GM12801 (cell line): Measurements from ENCODE around the gene IPO11.

ENCODE experiments used
- TF ChIP-seq, protein P1 (sequence below): IDR thresholded peaks from one replicate; pipeline ENCODE4 v1.5.1; 2011; ENCODE audit warnings: control low read depth; ENCODE audit not compliant: insufficient read length; ENCODE audit errors: extremely low read depth

The IPO11 gene

DNA sequence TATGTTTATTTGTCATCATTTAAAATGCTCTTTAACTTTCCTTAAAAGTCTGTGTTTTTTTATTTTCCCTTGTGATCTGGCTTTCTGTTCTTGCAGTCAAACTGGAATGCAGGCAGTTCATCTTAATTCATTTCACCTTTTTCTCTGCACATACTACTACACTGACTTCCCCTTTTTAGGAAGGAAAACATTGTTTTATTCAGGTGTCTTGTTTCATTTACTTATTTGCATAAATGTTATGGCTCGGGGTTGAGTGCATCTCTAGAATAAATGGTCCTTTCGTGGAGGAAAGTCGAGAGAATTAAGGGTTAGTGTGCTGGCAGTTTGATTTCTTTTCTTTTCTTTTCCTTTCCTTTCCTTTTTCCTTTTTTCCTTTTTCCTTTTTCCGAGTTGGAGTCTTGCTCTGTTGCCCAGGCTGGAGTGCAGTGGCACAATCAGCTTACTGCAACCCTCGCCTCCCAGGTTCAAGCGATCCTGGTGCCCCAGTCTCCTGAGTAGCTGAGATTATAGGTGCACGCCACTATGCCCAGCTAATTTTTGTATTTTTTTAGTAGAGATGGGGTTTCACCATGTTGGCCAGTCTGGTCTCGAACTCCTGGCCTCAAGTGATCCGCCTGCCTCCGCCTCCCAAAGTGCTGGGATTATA lies 90.0 kb downstream of the IPO11 start:
- TF ChIP-seq, protein P1, sequence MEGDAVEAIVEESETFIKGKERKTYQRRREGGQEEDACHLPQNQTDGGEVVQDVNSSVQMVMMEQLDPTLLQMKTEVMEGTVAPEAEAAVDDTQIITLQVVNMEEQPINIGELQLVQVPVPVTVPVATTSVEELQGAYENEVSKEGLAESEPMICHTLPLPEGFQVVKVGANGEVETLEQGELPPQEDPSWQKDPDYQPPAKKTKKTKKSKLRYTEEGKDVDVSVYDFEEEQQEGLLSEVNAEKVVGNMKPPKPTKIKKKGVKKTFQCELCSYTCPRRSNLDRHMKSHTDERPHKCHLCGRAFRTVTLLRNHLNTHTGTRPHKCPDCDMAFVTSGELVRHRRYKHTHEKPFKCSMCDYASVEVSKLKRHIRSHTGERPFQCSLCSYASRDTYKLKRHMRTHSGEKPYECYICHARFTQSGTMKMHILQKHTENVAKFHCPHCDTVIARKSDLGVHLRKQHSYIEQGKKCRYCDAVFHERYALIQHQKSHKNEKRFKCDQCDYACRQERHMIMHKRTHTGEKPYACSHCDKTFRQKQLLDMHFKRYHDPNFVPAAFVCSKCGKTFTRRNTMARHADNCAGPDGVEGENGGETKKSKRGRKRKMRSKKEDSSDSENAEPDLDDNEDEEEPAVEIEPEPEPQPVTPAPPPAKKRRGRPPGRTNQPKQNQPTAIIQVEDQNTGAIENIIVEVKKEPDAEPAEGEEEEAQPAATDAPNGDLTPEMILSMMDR, result no peak

DNA sequence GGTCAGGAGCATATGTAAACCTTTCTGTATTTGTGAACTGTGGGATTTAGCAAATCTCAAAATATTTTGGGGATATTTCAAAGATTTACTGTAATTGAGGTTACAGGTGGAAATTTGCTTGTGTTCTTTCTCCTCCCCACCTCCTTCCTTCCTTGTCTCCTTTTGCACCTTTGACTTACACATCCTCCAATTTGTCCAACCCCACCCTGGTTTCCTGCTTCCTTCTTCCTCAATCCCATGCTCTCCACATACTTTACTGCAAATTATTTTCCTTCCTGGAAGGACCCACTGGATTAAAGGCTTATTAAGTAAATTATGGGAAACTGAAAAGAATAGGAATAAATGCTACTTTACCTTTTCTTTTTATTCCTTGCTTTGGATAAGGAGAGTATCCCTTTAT lies 91.6 kb downstream of the IPO11 start:
- TF ChIP-seq, protein P1, result no peak

DNA sequence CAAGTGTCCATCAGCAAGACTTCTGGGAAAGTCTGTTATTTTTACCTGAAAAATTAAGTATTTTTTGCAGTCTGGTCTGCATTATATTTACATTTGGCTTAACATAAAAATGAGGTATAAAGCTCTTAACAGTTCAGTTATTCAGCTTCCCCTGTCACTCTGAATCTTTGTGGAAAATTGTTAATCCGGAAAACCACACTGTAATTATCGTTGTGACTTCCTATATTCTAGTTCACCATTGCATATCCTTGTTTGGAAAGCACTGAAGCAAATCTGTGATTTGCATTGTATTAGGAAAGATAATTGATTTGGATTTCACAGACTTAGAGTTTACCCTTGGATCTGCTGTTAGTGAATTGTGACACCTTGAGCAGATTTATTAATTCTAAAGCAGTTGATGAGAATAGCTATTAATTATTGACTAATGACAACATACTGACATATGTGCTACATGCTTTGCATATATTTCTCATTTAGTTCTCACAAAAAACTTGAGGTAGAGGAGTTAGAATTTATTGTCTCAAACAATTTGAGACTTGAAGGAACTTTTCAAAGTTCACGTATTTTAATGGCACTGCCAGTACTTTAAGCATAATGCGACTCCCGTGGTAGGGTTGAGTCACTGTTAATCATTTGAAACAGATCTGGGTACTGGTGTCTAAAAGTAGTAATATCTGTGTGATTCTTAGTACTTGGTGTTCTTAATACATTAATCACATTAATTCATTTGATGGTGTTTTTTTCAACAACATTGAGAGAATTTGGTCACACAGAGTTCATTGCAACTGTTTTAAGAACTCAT lies 94.3 kb downstream of the IPO11 start:
- TF ChIP-seq, protein P1, result no peak

DNA sequence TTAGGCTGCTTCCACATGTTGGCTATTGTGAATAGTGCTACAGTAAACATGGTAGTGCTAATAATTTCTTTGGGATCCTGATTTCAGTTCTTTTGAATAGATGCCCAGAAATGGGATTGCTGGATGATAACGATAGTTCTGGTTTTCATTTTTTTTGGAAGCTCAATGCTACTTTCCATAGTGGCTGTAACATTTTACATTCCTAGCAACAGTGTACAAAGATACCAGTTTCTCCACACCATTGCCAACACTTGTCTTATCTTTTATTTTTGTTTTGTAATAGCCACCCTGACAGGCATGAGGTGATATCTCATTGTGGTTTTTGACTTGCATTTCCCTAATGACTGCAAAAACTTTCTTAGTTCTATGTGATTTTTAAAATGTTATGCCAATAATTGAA lies 97.2 kb downstream of the IPO11 start:
- TF ChIP-seq, protein P1, result no peak

DNA sequence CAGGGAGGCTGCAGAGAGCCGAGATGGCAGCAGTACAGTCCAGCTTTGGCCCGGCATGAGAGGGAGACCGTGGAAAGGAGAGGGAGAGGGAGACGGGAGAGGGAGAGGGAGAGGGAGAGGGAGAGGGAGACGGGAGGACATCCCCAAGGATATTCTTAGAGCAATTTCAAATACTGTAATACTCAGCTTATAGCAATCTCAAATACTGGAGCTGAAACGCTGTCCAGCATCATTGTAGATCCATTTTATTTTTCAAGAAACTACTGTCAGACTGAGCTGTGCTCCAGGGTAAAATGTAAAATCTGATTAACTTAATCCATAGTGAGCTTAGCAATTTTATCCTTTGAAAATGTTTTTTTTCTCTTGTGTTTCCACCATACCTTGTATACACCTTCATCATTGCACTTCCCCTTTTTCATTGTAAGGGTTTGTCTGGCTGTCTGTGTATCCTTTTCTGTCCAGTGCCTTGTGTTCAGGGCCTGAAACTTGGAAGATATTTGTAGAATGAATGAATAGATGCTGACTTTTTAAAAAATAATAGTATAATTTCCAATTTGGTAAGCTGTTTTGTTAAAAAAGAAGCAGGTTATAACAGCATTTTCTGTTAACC lies 102.1 kb downstream of the IPO11 start:
- TF ChIP-seq, protein P1, result no peak

DNA sequence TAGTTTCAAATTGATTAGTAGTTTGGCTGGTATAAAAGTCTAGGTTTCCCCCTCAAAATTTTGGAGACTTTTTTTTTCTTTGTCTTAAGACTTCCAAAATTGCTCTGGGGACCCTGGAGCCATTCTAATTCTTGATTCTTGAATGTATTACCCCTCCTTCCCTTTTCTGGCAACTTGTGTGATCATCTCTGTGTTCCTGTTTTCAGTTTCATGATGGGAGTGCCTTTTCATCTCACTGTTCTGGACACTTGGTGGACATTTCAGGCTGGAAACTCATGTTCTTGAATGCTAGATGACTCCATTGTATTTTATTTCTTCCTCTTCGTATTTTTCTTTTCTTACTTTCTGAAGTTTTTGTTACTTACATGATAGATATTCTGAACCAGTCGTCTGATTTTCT lies 108.8 kb downstream of the IPO11 start:
- TF ChIP-seq, protein P1, result no peak

DNA sequence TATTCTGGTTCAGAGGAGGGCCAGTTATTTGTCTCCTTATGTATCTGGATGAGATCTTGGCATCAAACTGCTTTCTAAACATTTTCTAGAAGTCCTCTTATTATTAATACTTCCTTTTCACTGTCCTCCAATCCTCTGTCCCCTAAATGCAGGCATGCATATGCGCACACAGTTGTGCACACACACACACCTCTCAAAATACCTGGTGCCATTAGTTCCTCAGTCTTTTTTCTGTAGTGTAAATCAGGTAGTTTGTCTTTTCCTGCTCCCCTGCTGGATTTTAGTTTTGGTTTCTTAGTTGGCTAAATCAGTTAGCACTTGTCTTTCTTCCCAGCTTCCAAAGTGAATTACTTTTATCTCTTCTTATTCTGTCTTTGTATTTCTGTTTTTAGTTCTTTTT lies 110.2 kb downstream of the IPO11 start:
- TF ChIP-seq, protein P1, result no peak
